Measurements from ENCODE around the gene NHERF2. TPM values are rescaled to one million over a fixed set of nuclear protein-coding genes. Genes with fewer than 3 reads are reported as not detected.
A peak's percentile ranks its signal among the peaks of the same experiment; 100 is the strongest.

The NHERF2 gene
- total and polyA plus RNA-seq, 5 donors from 2014 or later = 0.09 to 1.5 (median 0.27) TPM

- H3K9me3 ChIP-seq (ENCODE audit: control insufficient read depth in 2 of 2, low read length in 2 of 2) = no peaks in the 10 kb centered on the region
- peaks cover 5% of the 10 kb centered on the region for H3K36me3 Mint-ChIP-seq
- no peak for ATAC-seq (ENCODE audit: low read depth in 2 of 2)
- H3K36me3 ChIP-seq (ENCODE audit: control insufficient read depth, insufficient read depth, low read length) = peaks cover 37% of the 10 kb centered on the region
- H3K27ac Mint-ChIP-seq = no peak overlapping the region
- no peak overlapping the region for H3K27ac ChIP-seq (ENCODE audit: insufficient read depth, low read length, poor library complexity, severe bottlenecking)
- no peak for DNase-seq
- no peaks in the 10 kb centered on the region for H3K4me1 Mint-ChIP-seq
- no peak overlapping the region for H3K4me3 Mint-ChIP-seq
- no peaks in the 10 kb centered on the region for H3K27me3 ChIP-seq (ENCODE audit: control insufficient read depth, insufficient read depth, low read length)
- no peaks in the 10 kb centered on the region for H3K4me1 ChIP-seq (ENCODE audit: control insufficient read depth, insufficient read depth, low read length, poor library complexity, severe bottlenecking)
- H3K27me3 Mint-ChIP-seq = no peaks in the 10 kb centered on the region
- no peak overlapping the region for H3K4me3 ChIP-seq (ENCODE audit: low read depth, low read length)
- H3K9me3 Mint-ChIP-seq = peaks cover 0 to 2% (median 0%) of the 10 kb centered on the region in 7 donors
Measured at GRCh38 chr16:2074071-2074470, 47.4 kb downstream of the NHERF2 start.

- Mint-ChIP-seq H3K27ac (no peak overlapping the region), H3K4me3 (no peak overlapping the region), H3K4me1 (no peaks in the 10 kb centered on the region), H3K36me3 (no peaks in the 10 kb centered on the region), H3K27me3 (no peaks in the 10 kb centered on the region), H3K9me3 (peaks cover 0 to 2% (median 0%) of the 10 kb centered on the region in 7 donors)
- no peaks in the 10 kb centered on the region for H3K9me3 ChIP-seq (ENCODE audit: control insufficient read depth in 2 of 2, low read length in 2 of 2)
- H3K36me3 ChIP-seq (ENCODE audit: control insufficient read depth, insufficient read depth, low read length) = peaks cover 36% of the 10 kb centered on the region
- no peak overlapping the region for H3K4me3 ChIP-seq (ENCODE audit: low read depth, low read length)
- H3K27ac ChIP-seq (ENCODE audit: insufficient read depth, low read length, poor library complexity, severe bottlenecking) = no peak overlapping the region
- no peaks in the 10 kb centered on the region for H3K4me1 ChIP-seq (ENCODE audit: control insufficient read depth, insufficient read depth, low read length, poor library complexity, severe bottlenecking)
- ATAC-seq (ENCODE audit: low read depth in 2 of 2) (no peak), DNase-seq (no peak)
- no peaks in the 10 kb centered on the region for H3K27me3 ChIP-seq (ENCODE audit: control insufficient read depth, insufficient read depth, low read length)
Measured at GRCh38 chr16:2075631-2076030, 48.9 kb downstream of the NHERF2 start.

GRCh38 chr16:2076072-2076865 lies 49.6 kb downstream of the NHERF2 start:
- Histone ChIP-seq H3K9me3 (ENCODE audit: control insufficient read depth in 2 of 2, low read length in 2 of 2) (no peaks in the 10 kb centered on the region), H3K27ac (ENCODE audit: insufficient read depth, low read length, poor library complexity, severe bottlenecking) (no peak overlapping the region), H3K4me3 (ENCODE audit: low read depth, low read length) (no peak overlapping the region), H3K4me1 (ENCODE audit: control insufficient read depth, insufficient read depth, low read length, poor library complexity, severe bottlenecking) (no peaks in the 10 kb centered on the region), H3K27me3 (ENCODE audit: control insufficient read depth, insufficient read depth, low read length) (no peaks in the 10 kb centered on the region), H3K36me3 (ENCODE audit: control insufficient read depth, insufficient read depth, low read length) (peaks cover 35% of the 10 kb centered on the region)
- peaks cover 0 to 2% (median 0%) of the 10 kb centered on the region in 7 donors for H3K9me3 Mint-ChIP-seq
- H3K27me3 Mint-ChIP-seq = no peaks in the 10 kb centered on the region
- H3K4me3 Mint-ChIP-seq = no peak overlapping the region
- no peaks in the 10 kb centered on the region for H3K36me3 Mint-ChIP-seq
- peak in 1 of 2 donors; percentile 18 for ATAC-seq (ENCODE audit: low read depth in 2 of 2)
- H3K4me1 Mint-ChIP-seq = no peaks in the 10 kb centered on the region
- no peak for DNase-seq
- H3K27ac Mint-ChIP-seq = no peak overlapping the region

GRCh38 chr16:2077016-2077415 lies 50.3 kb downstream of the NHERF2 start:
- Mint-ChIP-seq H3K4me3 (no peak overlapping the region), H3K27ac (no peak overlapping the region), H3K9me3 (peaks cover 0 to 2% (median 0%) of the 10 kb centered on the region in 7 donors), H3K27me3 (no peaks in the 10 kb centered on the region), H3K36me3 (no peaks in the 10 kb centered on the region), H3K4me1 (no peaks in the 10 kb centered on the region)
- H3K36me3 ChIP-seq (ENCODE audit: control insufficient read depth, insufficient read depth, low read length) = peaks cover 32% of the 10 kb centered on the region
- no peak overlapping the region for H3K27ac ChIP-seq (ENCODE audit: insufficient read depth, low read length, poor library complexity, severe bottlenecking)
- H3K4me3 ChIP-seq (ENCODE audit: low read depth, low read length) = no peak overlapping the region
- no peak for DNase-seq
- no peak for ATAC-seq (ENCODE audit: low read depth in 2 of 2)
- no peaks in the 10 kb centered on the region for H3K9me3 ChIP-seq (ENCODE audit: control insufficient read depth in 2 of 2, low read length in 2 of 2)
- no peaks in the 10 kb centered on the region for H3K4me1 ChIP-seq (ENCODE audit: control insufficient read depth, insufficient read depth, low read length, poor library complexity, severe bottlenecking)
- no peaks in the 10 kb centered on the region for H3K27me3 ChIP-seq (ENCODE audit: control insufficient read depth, insufficient read depth, low read length)

GRCh38 chr16:2077696-2078095 lies 51.0 kb downstream of the NHERF2 start:
- ATAC-seq (ENCODE audit: low read depth in 2 of 2) = no peak
- H3K27ac Mint-ChIP-seq = no peak overlapping the region
- DNase-seq = no peak
- H3K36me3 ChIP-seq (ENCODE audit: control insufficient read depth, insufficient read depth, low read length) = peaks cover 28% of the 10 kb centered on the region
- H3K4me1 Mint-ChIP-seq = no peaks in the 10 kb centered on the region
- no peak overlapping the region for H3K4me3 Mint-ChIP-seq
- H3K36me3 Mint-ChIP-seq = peaks cover 4% of the 10 kb centered on the region
- no peaks in the 10 kb centered on the region for H3K27me3 ChIP-seq (ENCODE audit: control insufficient read depth, insufficient read depth, low read length)
- no peaks in the 10 kb centered on the region for H3K27me3 Mint-ChIP-seq
- H3K9me3 ChIP-seq (ENCODE audit: control insufficient read depth in 2 of 2, low read length in 2 of 2) = no peaks in the 10 kb centered on the region
- no peaks in the 10 kb centered on the region for H3K4me1 ChIP-seq (ENCODE audit: control insufficient read depth, insufficient read depth, low read length, poor library complexity, severe bottlenecking)
- peaks cover 0 to 2% (median 0%) of the 10 kb centered on the region in 7 donors for H3K9me3 Mint-ChIP-seq
- no peak overlapping the region for H3K4me3 ChIP-seq (ENCODE audit: low read depth, low read length)
- no peak overlapping the region for H3K27ac ChIP-seq (ENCODE audit: insufficient read depth, low read length, poor library complexity, severe bottlenecking)

- Mint-ChIP-seq H3K27me3 (no peaks in the 10 kb centered on the region), H3K36me3 (peaks cover 4% of the 10 kb centered on the region), H3K9me3 (peaks cover 0 to 2% (median 0%) of the 10 kb centered on the region in 7 donors), H3K27ac (no peak overlapping the region), H3K4me3 (no peak overlapping the region), H3K4me1 (no peaks in the 10 kb centered on the region)
- Histone ChIP-seq H3K4me3 (ENCODE audit: low read depth, low read length) (no peak overlapping the region), H3K4me1 (ENCODE audit: control insufficient read depth, insufficient read depth, low read length, poor library complexity, severe bottlenecking) (no peaks in the 10 kb centered on the region), H3K36me3 (ENCODE audit: control insufficient read depth, insufficient read depth, low read length) (peaks cover 24% of the 10 kb centered on the region), H3K27ac (ENCODE audit: insufficient read depth, low read length, poor library complexity, severe bottlenecking) (no peak overlapping the region), H3K27me3 (ENCODE audit: control insufficient read depth, insufficient read depth, low read length) (no peaks in the 10 kb centered on the region), H3K9me3 (ENCODE audit: control insufficient read depth in 2 of 2, low read length in 2 of 2) (no peaks in the 10 kb centered on the region)
- DNase-seq (no peak), ATAC-seq (ENCODE audit: low read depth in 2 of 2) (no peak)
Measured at GRCh38 chr16:2078096-2078495, 51.4 kb downstream of the NHERF2 start.

GRCh38 chr16:2078691-2079090 lies 52.0 kb downstream of the NHERF2 start:
- ATAC-seq (ENCODE audit: low read depth in 2 of 2) (no peak), DNase-seq (no peak)
- H3K36me3 Mint-ChIP-seq = peaks cover 4% of the 10 kb centered on the region
- Histone ChIP-seq H3K27ac (ENCODE audit: insufficient read depth, low read length, poor library complexity, severe bottlenecking) (no peak overlapping the region), H3K36me3 (ENCODE audit: control insufficient read depth, insufficient read depth, low read length) (peaks cover 19% of the 10 kb centered on the region), H3K4me3 (ENCODE audit: low read depth, low read length) (no peak overlapping the region), H3K9me3 (ENCODE audit: control insufficient read depth in 2 of 2, low read length in 2 of 2) (no peaks in the 10 kb centered on the region), H3K4me1 (ENCODE audit: control insufficient read depth, insufficient read depth, low read length, poor library complexity, severe bottlenecking) (no peaks in the 10 kb centered on the region), H3K27me3 (ENCODE audit: control insufficient read depth, insufficient read depth, low read length) (no peaks in the 10 kb centered on the region)
- H3K9me3 Mint-ChIP-seq = peaks cover 0 to 2% (median 0%) of the 10 kb centered on the region in 7 donors
- H3K4me1 Mint-ChIP-seq = no peaks in the 10 kb centered on the region
- no peaks in the 10 kb centered on the region for H3K27me3 Mint-ChIP-seq
- no peak overlapping the region for H3K4me3 Mint-ChIP-seq
- no peak overlapping the region for H3K27ac Mint-ChIP-seq

GRCh38 chr16:2079311-2079800 lies 52.7 kb downstream of the NHERF2 start:
- H3K4me1 Mint-ChIP-seq = no peaks in the 10 kb centered on the region
- H3K9me3 Mint-ChIP-seq = peaks cover 0 to 2% (median 0%) of the 10 kb centered on the region in 7 donors
- Histone ChIP-seq H3K9me3 (ENCODE audit: control insufficient read depth in 2 of 2, low read length in 2 of 2) (no peaks in the 10 kb centered on the region), H3K4me1 (ENCODE audit: control insufficient read depth, insufficient read depth, low read length, poor library complexity, severe bottlenecking) (no peaks in the 10 kb centered on the region), H3K27ac (ENCODE audit: insufficient read depth, low read length, poor library complexity, severe bottlenecking) (no peak overlapping the region), H3K36me3 (ENCODE audit: control insufficient read depth, insufficient read depth, low read length) (peaks cover 13% of the 10 kb centered on the region), H3K4me3 (ENCODE audit: low read depth, low read length) (no peak overlapping the region), H3K27me3 (ENCODE audit: control insufficient read depth, insufficient read depth, low read length) (no peaks in the 10 kb centered on the region)
- H3K27me3 Mint-ChIP-seq = no peaks in the 10 kb centered on the region
- H3K27ac Mint-ChIP-seq = no peak overlapping the region
- H3K36me3 Mint-ChIP-seq = peaks cover 4% of the 10 kb centered on the region
- DNase-seq = no peak
- H3K4me3 Mint-ChIP-seq = no peak overlapping the region
- ATAC-seq (ENCODE audit: low read depth in 2 of 2) = no peak

Data from CD4-positive, CD25-positive, alpha-beta regulatory T cell (primary cell).